Measurements from ENCODE around the gene HDGF. TPM values are rescaled to one million over a fixed set of nuclear protein-coding genes. Genes with fewer than 3 reads are reported as not detected.
A peak's percentile ranks its signal among the peaks of the same experiment; 100 is the strongest.

The HDGF gene
- total RNA-seq, 4 donors from 2014 or later, result 147 to 162 (median 148) TPM

GRCh38 chr1:156704930-156705320 lies 46.5 kb downstream of the HDGF start:
- 3 to 4% methylated on average over 14 to 20 of the region's 29 CpGs for WGBS, 2 donors
- Histone ChIP-seq H3K36me3 (no peaks in the 10 kb centered on the region), H3K27me3 (no peaks in the 10 kb centered on the region), H3K4me1 (peaks cover 37 to 50% of the 10 kb centered on the region in 2 donors), H3K4me3 (replicated peaks in 1 of 3) (peak overlapping the region in 1 of 3 donors; percentile 34), H3K9me3 (no peaks in the 10 kb centered on the region), H3K27ac (peak overlapping the region in 1 of 3 donors; percentile 59)
- DNase-seq, result peak; percentile 44 to 47
- intact Hi-C loops (cut with DNase I), result no loop called here
- TF ChIP-seq CTCF (IDR thresholded peaks at IDR 0.05), result no peak
- no peak for TF ChIP-seq POLR2A (IDR thresholded peaks at IDR 0.05)

GRCh38 chr1:156704166-156704711 lies 47.2 kb downstream of the HDGF start:
- no peak for TF ChIP-seq CTCF (IDR thresholded peaks at IDR 0.05)
- TF ChIP-seq POLR2A (IDR thresholded peaks at IDR 0.05), result no peak
- peak overlapping the region in 1 of 3 donors; percentile 34 for H3K4me3 ChIP-seq (replicated peaks in 1 of 3)
- H3K36me3 ChIP-seq, result no peaks in the 10 kb centered on the region
- peaks cover 33 to 43% of the 10 kb centered on the region in 2 donors for H3K4me1 ChIP-seq
- intact Hi-C loops (cut with DNase I), result no loop called here
- H3K9me3 ChIP-seq, result no peaks in the 10 kb centered on the region
- 31% methylated on average over 7 to 8 of the region's 10 CpGs for WGBS, 2 donors
- no peak for DNase-seq
- H3K27ac ChIP-seq, result peak overlapping the region in 1 of 3 donors; percentile 23
- no peaks in the 10 kb centered on the region for H3K27me3 ChIP-seq

- Histone ChIP-seq H3K9me3 (no peaks in the 10 kb centered on the region), H3K4me1 (peaks cover 33 to 43% of the 10 kb centered on the region in 2 donors), H3K36me3 (no peaks in the 10 kb centered on the region), H3K4me3 (replicated peaks in 1 of 3) (no peak overlapping the region), H3K27ac (peak overlapping the region in 1 of 3 donors; percentile 43), H3K27me3 (no peaks in the 10 kb centered on the region)
- intact Hi-C loops (cut with DNase I), result no loop called here
- WGBS, 2 donors, result 15 to 29% methylated on average over 1 to 3 of the region's 4 CpGs
- TF ChIP-seq POLR2A (IDR thresholded peaks at IDR 0.05) (no peak), CTCF (IDR thresholded peaks at IDR 0.05) (no peak)
- DNase-seq, result peak in 1 of 2 donors; percentile 19
Measured at GRCh38 chr1:156703741-156704140, 47.7 kb downstream of the HDGF start.

GRCh38 chr1:156703336-156703735 lies 48.1 kb downstream of the HDGF start:
- 38 to 39% methylated on average over 4 of the region's 4 CpGs for WGBS, 2 donors
- peak overlapping the region in 1 of 3 donors; percentile 43 for H3K27ac ChIP-seq
- H3K9me3 ChIP-seq, result no peaks in the 10 kb centered on the region
- peaks cover 33 to 44% of the 10 kb centered on the region in 2 donors for H3K4me1 ChIP-seq
- H3K4me3 ChIP-seq (replicated peaks in 1 of 3), result no peak overlapping the region
- intact Hi-C loops (cut with DNase I), result no loop called here
- H3K36me3 ChIP-seq, result no peaks in the 10 kb centered on the region
- TF ChIP-seq CTCF (IDR thresholded peaks at IDR 0.05) (no peak), POLR2A (IDR thresholded peaks at IDR 0.05) (no peak)
- H3K27me3 ChIP-seq, result no peaks in the 10 kb centered on the region
- peak; percentile 63 to 71 for DNase-seq

- Histone ChIP-seq H3K27ac (no peak overlapping the region), H3K36me3 (no peaks in the 10 kb centered on the region), H3K9me3 (no peaks in the 10 kb centered on the region), H3K27me3 (no peaks in the 10 kb centered on the region), H3K4me3 (replicated peaks in 1 of 3) (no peak overlapping the region), H3K4me1 (peaks cover 43 to 48% of the 10 kb centered on the region in 2 donors)
- TF ChIP-seq POLR2A (IDR thresholded peaks at IDR 0.05) (no peak), CTCF (IDR thresholded peaks at IDR 0.05) (no peak)
- intact Hi-C loops (cut with DNase I), result no loop called here
- no peak for DNase-seq
- 83% methylated on average over 8 of the region's 8 CpGs for WGBS, 2 donors
Measured at GRCh38 chr1:156700736-156701531, 50.5 kb downstream of the HDGF start.
